ENCODE results near the gene TKT.

DNA sequence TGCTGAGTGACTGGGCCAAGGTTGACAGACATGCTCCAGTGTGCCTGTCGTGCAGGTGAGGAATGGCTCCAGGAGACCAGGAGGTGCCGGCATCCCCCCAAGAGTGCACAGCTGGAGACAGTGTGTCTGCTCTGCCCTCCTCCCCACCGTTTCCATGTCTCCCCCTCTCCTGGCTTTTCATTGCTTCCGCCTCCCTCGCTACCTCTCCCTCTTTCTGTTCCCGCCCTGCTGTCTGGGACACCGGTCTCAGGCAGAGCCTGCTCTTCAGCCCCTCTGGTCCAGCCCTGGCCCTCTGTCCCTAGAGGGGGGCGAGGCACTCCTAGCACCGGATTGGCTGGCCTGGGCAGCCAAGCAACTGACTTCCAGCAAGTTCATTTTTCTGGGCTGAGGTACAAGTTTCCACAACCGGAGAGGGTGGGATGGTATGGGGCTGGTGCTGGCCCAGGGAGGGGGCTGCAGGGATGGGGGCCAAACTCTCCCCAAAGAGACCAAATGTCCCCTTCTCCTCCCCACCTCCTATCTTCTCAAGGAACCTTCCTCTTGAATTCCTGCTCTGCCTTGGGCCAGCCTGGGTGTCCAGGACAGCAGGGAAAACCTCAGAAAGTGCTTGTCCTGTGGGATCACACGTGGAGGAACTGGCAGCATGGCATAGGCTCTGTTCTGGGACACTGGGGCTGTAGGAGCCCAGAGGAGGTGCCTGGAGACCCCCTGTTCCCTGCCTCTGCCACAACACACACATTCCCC lies 62.2 kb downstream of the TKT start:
- TF ChIP-seq EZH2phosphoT487 (IDR thresholded peaks at IDR 0.05; ENCODE audit: borderline replicate concordance) (no peak), CTCF (IDR thresholded peaks at IDR 0.05 in 2 of 3, conservative IDR thresholded peaks at IDR 0.05 in 1 of 3; ENCODE audit: borderline replicate concordance in 1 of 3, insufficient read depth in 1 of 3, low read depth in 2 of 3, low read length in 2 of 3) (no peak), POLR2A (IDR thresholded peaks at IDR 0.05; ENCODE audit: borderline replicate concordance, extremely low read depth, insufficient read depth, insufficient read length) (no peak), SIN3A (IDR thresholded peaks at IDR 0.05; ENCODE audit: low read depth) (no peak), EZH2 (IDR thresholded peaks at IDR 0.05) (no peak), SP1 (IDR thresholded peaks at IDR 0.05; ENCODE audit: low read depth) (no peak)
- TF ChIP-seq, protein P1, sequence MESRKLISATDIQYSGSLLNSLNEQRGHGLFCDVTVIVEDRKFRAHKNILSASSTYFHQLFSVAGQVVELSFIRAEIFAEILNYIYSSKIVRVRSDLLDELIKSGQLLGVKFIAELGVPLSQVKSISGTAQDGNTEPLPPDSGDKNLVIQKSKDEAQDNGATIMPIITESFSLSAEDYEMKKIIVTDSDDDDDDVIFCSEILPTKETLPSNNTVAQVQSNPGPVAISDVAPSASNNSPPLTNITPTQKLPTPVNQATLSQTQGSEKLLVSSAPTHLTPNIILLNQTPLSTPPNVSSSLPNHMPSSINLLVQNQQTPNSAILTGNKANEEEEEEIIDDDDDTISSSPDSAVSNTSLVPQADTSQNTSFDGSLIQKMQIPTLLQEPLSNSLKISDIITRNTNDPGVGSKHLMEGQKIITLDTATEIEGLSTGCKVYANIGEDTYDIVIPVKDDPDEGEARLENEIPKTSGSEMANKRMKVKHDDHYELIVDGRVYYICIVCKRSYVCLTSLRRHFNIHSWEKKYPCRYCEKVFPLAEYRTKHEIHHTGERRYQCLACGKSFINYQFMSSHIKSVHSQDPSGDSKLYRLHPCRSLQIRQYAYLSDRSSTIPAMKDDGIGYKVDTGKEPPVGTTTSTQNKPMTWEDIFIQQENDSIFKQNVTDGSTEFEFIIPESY (IDR thresholded peaks at IDR 0.05; ENCODE audit: extremely low read depth, insufficient replicate concordance, low read length), result no peak

Data from HCT116 (cell line).